ENCODE data around the gene CBX5.

DNA sequence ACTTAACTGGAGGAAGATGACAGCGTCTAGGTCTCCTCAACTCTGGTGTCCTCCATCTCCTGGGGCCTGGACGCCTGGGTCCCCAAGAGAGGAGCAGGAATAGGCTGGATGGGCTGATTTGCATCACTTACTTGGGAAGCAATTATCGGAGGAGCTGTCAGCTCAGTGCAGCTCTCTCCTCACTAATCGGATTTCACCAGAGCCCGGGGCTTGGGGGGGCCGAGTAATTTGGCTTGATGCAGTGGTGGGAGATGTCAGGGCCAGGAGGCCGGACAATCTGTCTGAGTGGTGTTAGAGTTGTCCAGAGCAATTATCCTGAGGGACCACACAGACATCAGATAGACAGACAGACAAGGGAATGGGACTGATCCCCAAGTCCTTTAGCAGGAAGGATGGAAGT is 86.5 kb downstream of the CBX5 start:
- TF ChIP-seq, protein P1, sequence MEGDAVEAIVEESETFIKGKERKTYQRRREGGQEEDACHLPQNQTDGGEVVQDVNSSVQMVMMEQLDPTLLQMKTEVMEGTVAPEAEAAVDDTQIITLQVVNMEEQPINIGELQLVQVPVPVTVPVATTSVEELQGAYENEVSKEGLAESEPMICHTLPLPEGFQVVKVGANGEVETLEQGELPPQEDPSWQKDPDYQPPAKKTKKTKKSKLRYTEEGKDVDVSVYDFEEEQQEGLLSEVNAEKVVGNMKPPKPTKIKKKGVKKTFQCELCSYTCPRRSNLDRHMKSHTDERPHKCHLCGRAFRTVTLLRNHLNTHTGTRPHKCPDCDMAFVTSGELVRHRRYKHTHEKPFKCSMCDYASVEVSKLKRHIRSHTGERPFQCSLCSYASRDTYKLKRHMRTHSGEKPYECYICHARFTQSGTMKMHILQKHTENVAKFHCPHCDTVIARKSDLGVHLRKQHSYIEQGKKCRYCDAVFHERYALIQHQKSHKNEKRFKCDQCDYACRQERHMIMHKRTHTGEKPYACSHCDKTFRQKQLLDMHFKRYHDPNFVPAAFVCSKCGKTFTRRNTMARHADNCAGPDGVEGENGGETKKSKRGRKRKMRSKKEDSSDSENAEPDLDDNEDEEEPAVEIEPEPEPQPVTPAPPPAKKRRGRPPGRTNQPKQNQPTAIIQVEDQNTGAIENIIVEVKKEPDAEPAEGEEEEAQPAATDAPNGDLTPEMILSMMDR (IDR thresholded peaks at IDR 0.05), result no peak
- TF ChIP-seq POLR2A (IDR thresholded peaks at IDR 0.05), result no peak

Data from body of pancreas (tissue), 4 donors.